Psoas muscle (tissue), 8 donors: ENCODE measurements around the gene RPL18. TPM values are rescaled to one million over a fixed set of nuclear protein-coding genes. Genes with fewer than 3 reads are reported as not detected.

Source experiments
- ATAC-seq, 4 donors: fragments of 200-7000 bp; cut with Tn5 transposase; one replicate each; pipeline ENCODE4 v1.9.1; 2020; ENCODE audit warnings: moderate library complexity in 3 of 4, mild to moderate bottlenecking in 2 of 4
- DNase-seq, 2 donors: peaks; one replicate each; pipeline ENCODE4 v3.0.0-alpha.2; 2020
- H3K27ac ChIP-seq: fragments of 200-600 bp; one replicate; pipeline ENCODE4 v1.8.0; 2022
- H3K27me3 ChIP-seq, 3 donors: fragments of 200-600 bp in 1 of 3; one replicate each; pipeline versions ENCODE4 v1.6.1 to v1.8.0; 2013 to 2022; ENCODE audit warnings: low read length in 2 of 3, mild to moderate bottlenecking in 2 of 3, moderate library complexity in 1 of 3; ENCODE audit not compliant: insufficient read depth in 3 of 3
- H3K36me3 ChIP-seq, 2 donors: fragments of 200-600 bp in 1 of 2; one replicate each; pipeline versions ENCODE4 v1.6.1 to v1.8.0; 2013 to 2022; ENCODE audit warnings: low read depth in 1 of 2, mild to moderate bottlenecking in 1 of 2, moderate library complexity in 1 of 2; ENCODE audit not compliant: insufficient read depth in 1 of 2
- H3K4me1 ChIP-seq: fragments of 200-600 bp; one replicate; pipeline ENCODE4 v1.8.0; 2022
- H3K4me3 ChIP-seq: fragments of 200-600 bp; one replicate; pipeline ENCODE4 v1.8.0; 2022; ENCODE audit warnings: mild to moderate bottlenecking
- H3K9me3 ChIP-seq: fragments of 200-600 bp; one replicate; pipeline ENCODE4 v1.8.0; 2022
- WGBS, 3 donors: extraction: QIAGEN DNeasy Blood & Tissue Kit; methylation state at CpG; one replicate each; pipeline versions ENCODE4 v1.1.6 to v1.1.7; 2013; 5-methylcytosine and 5-hydroxymethylcytosine counted together
- intact Hi-C, 2 donors: fragments of 100-400 bp; cut with DNase I; formaldehyde crosslinking; loops; one replicate each; pipeline versions ENCODE4 v1.11.0 to v1.14.2; 2022
- polyA plus RNA-seq, 3 donors: library from polyadenylated mRNA; stranded (reverse); fragments of 200-250 nt; gene quantifications; one replicate each; pipeline ENCODE4 v1.2.3, GENCODE V29; 2013
- total RNA-seq, 4 donors: library from RNA; stranded (reverse); fragmentation: NEBNext Ultra II Directional in 2 of 4; extraction: Animal tissue kit (Norgen Biotek cat#: 25700) in 2 of 4; gene quantifications; one replicate each; pipeline versions ENCODE4 v1.2.1 to v1.2.4, GENCODE V29; 2021 to 2023
- TF ChIP-seq, protein P1 (sequence below): fragments of 200-600 bp; IDR thresholded peaks from one replicate; pipeline ENCODE4 v1.8.0; 2022; ENCODE audit warnings: antibody characterized with exemption
- donor health status: healthy with polysubstance abuse.
- donor health status: DM: no; HTN: no; CAD: no; lungs with moderate emphysema.
- donor health status: Bipolar disorder and iron deficiency.
- donor health status: healthy.
- donor health status: DM: yes; HTN: yes; CAD: no.
- donor health status: DM: no; HTN: no; CAD: no.
- donor health status: DM: no; HTN: no; CAD: no.
- donor health status: DM: yes; HTN: yes; CAD: no.

Gene RPL18
- total and polyA plus RNA-seq, 7 donors, result 506 to 1,745 (median 730) TPM

DNA sequence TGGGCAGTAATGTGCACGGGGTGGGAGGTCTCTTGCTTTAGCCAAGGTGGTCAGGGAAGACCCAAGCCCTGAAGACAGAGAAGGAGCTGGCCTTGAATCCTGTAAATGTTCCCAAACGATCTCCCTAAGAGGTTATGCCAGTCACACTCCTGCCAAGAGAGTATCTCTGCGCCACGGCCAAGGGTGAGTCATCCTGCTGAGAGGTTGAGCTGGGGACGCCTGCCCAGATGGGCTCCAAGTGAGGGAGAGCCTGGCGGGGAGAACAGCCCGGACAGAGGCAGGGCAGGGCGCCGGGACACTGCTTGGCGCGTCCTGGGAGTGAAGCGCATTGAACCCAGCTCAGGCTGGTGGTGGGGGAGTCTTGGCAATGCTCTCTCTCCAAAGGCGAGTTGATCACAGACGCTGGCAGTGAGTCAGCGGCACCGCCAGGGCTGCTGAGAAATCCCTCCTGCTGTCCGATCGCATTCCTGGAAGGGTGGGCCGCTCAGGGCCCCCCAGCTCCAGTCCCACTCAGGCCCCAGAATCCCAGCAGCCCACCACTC is 50.6 kb downstream of the RPL18 start:
- intact Hi-C loops, result loop anchor here in 1 of 2 donors (5.0 kb wide), 1 partner anchor 56 kb away; the partner anchor contains the start of gene LMTK3
- H3K9me3 ChIP-seq, result no peaks in the 10 kb centered on the region
- H3K27ac ChIP-seq, result peak overlapping the region; percentile 88
- TF ChIP-seq, protein P1, sequence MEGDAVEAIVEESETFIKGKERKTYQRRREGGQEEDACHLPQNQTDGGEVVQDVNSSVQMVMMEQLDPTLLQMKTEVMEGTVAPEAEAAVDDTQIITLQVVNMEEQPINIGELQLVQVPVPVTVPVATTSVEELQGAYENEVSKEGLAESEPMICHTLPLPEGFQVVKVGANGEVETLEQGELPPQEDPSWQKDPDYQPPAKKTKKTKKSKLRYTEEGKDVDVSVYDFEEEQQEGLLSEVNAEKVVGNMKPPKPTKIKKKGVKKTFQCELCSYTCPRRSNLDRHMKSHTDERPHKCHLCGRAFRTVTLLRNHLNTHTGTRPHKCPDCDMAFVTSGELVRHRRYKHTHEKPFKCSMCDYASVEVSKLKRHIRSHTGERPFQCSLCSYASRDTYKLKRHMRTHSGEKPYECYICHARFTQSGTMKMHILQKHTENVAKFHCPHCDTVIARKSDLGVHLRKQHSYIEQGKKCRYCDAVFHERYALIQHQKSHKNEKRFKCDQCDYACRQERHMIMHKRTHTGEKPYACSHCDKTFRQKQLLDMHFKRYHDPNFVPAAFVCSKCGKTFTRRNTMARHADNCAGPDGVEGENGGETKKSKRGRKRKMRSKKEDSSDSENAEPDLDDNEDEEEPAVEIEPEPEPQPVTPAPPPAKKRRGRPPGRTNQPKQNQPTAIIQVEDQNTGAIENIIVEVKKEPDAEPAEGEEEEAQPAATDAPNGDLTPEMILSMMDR, result no peak
- peak; percentile 91 to 94 (median 94) for ATAC-seq
- no peaks in the 10 kb centered on the region for H3K36me3 ChIP-seq
- DNase-seq, result peak; percentile 93 to 95
- H3K27me3 ChIP-seq, result no peaks in the 10 kb centered on the region
- no peak overlapping the region for H3K4me3 ChIP-seq
- peaks cover 19% of the 10 kb centered on the region for H3K4me1 ChIP-seq
- 3 to 4% (median 3%) methylated on average over 19 of the region's 19 CpGs for WGBS, 3 donors

Other genes starting within 250 kb of the RPL18 start
- 10 to 100 TPM; 56.5 to 71.0 (median 62.9) TPM for gene KDELR1, start 227.6 kb downstream of the RPL18 start, total RNA-seq
- gene KDELR1, start 227.6 kb downstream of the RPL18 start, polyA plus RNA-seq, result 10 to 100 TPM; 37.0 to 48.7 (median 40.0) TPM
- under 1 TPM; 0.04 to 0.21 (median 0.06) TPM for gene GRIN2D, start 225.5 kb downstream of the RPL18 start, total RNA-seq
- gene GRIN2D, start 225.5 kb downstream of the RPL18 start, polyA plus RNA-seq, result under 1 TPM; 0.03 to 0.07 (median 0.04) TPM
- 10 to 100 TPM; 24.6 to 46.0 (median 40.3) TPM for gene GRWD1, start 173.2 kb downstream of the RPL18 start, total RNA-seq
- gene GRWD1, start 173.2 kb downstream of the RPL18 start, polyA plus RNA-seq, result 10 to 100 TPM; 24.2 to 53.7 (median 42.0) TPM
- 1 to 10 TPM in 3 of 4 donors, under 1 TPM in 1; 0.65 to 2.6 (median 1.3) TPM for gene KCNJ14, start 163.6 kb downstream of the RPL18 start, total RNA-seq
- gene KCNJ14, start 163.6 kb downstream of the RPL18 start, polyA plus RNA-seq, result 1 to 10 TPM in 1 of 3 donors, under 1 TPM in 2; 0.28 to 1.6 (median 0.58) TPM
- gene CYTH2, start 149.8 kb downstream of the RPL18 start, total RNA-seq, result 10 to 100 TPM; 21.8 to 45.2 (median 29.4) TPM
- 10 to 100 TPM; 36.6 to 41.0 (median 39.5) TPM for gene CYTH2, start 149.8 kb downstream of the RPL18 start, polyA plus RNA-seq
- under 1 TPM in 2 of 4 donors, not detected in 2; 0.06 to 0.14 TPM for gene LMTK3, start 107.3 kb downstream of the RPL18 start, total RNA-seq
- gene LMTK3, start 107.3 kb downstream of the RPL18 start, polyA plus RNA-seq, result under 1 TPM; 0.03 to 0.06 (median 0.05) TPM
- gene SULT2B1, start 67.0 kb downstream of the RPL18 start, total RNA-seq, result not detected
- under 1 TPM in 2 of 3 donors, not detected in 1; 0.06 to 0.23 TPM for gene SULT2B1, start 67.0 kb downstream of the RPL18 start, polyA plus RNA-seq
- gene SPACA4, start 12.4 kb downstream of the RPL18 start, total RNA-seq, result not detected
- gene SPACA4, start 12.4 kb downstream of the RPL18 start, polyA plus RNA-seq, result not detected
- not detected for gene FAM83E, start 4.1 kb downstream of the RPL18 start, total RNA-seq
- under 1 TPM in 2 of 3 donors, not detected in 1; 0.01 to 0.20 TPM for gene FAM83E, start 4.1 kb downstream of the RPL18 start, polyA plus RNA-seq
- gene SPHK2, start 328 bp upstream of the RPL18 start, total RNA-seq, result 10 to 100 TPM in 2 of 4 donors, 1 to 10 TPM in 2; 4.1 to 12.8 (median 8.8) TPM
- gene SPHK2, start 328 bp upstream of the RPL18 start, polyA plus RNA-seq, result 1 to 10 TPM; 3.3 to 7.4 (median 4.8) TPM
- 10 to 100 TPM in 1 of 4 donors, 1 to 10 TPM in 3; 3.6 to 14.5 (median 6.5) TPM for gene DBP, start 18.2 kb upstream of the RPL18 start, total RNA-seq
- gene DBP, start 18.2 kb upstream of the RPL18 start, polyA plus RNA-seq, result 1 to 10 TPM; 2.8 to 7.0 (median 3.2) TPM
- gene CA11, start 27.0 kb upstream of the RPL18 start, total RNA-seq, result 1 to 10 TPM; 4.1 to 8.8 (median 6.4) TPM
- 10 to 100 TPM in 1 of 3 donors, 1 to 10 TPM in 2; 2.3 to 10.6 (median 9.2) TPM for gene CA11, start 27.0 kb upstream of the RPL18 start, polyA plus RNA-seq
- gene NTN5, start 53.8 kb upstream of the RPL18 start, total RNA-seq, result under 1 TPM in 1 of 4 donors, not detected in 3; 0.21 TPM
- gene NTN5, start 53.8 kb upstream of the RPL18 start, polyA plus RNA-seq, result under 1 TPM in 1 of 3 donors, not detected in 2; 0.04 TPM
- gene FUT2, start 76.8 kb upstream of the RPL18 start, total RNA-seq, result not detected
- not detected for gene FUT2, start 76.8 kb upstream of the RPL18 start, polyA plus RNA-seq
- gene MAMSTR, start 100.5 kb upstream of the RPL18 start, total RNA-seq, result 10 to 100 TPM in 3 of 4 donors, 1 to 10 TPM in 1; 7.9 to 50.9 (median 32.9) TPM
- gene MAMSTR, start 100.5 kb upstream of the RPL18 start, polyA plus RNA-seq, result 10 to 100 TPM in 1 of 3 donors, 1 to 10 TPM in 2; 3.1 to 10.5 (median 8.4) TPM
- gene RASIP1, start 121.4 kb upstream of the RPL18 start, total RNA-seq, result 1 to 10 TPM; 6.9 to 9.7 (median 8.0) TPM
- 1 to 10 TPM; 3.9 to 7.7 (median 4.9) TPM for gene RASIP1, start 121.4 kb upstream of the RPL18 start, polyA plus RNA-seq
- under 1 TPM in 3 of 4 donors, not detected in 1; 0.26 to 0.76 (median 0.36) TPM for gene IZUMO1, start 127.7 kb upstream of the RPL18 start, total RNA-seq
- under 1 TPM in 2 of 3 donors, not detected in 1; 0.18 to 0.66 TPM for gene IZUMO1, start 127.7 kb upstream of the RPL18 start, polyA plus RNA-seq
- gene FUT1, start 133.5 kb upstream of the RPL18 start, total RNA-seq, result 1 to 10 TPM; 1.6 to 2.3 (median 2.0) TPM
- gene FUT1, start 133.5 kb upstream of the RPL18 start, polyA plus RNA-seq, result 1 to 10 TPM; 1.1 to 1.3 (median 1.3) TPM
- 1 to 10 TPM in 2 of 4 donors, not detected in 2; 1.7 to 6.2 TPM for gene FGF21, start 136.3 kb upstream of the RPL18 start, total RNA-seq
- under 1 TPM in 2 of 3 donors, not detected in 1; 0.06 to 0.31 TPM for gene FGF21, start 136.3 kb upstream of the RPL18 start, polyA plus RNA-seq
- gene BCAT2, start 191.9 kb upstream of the RPL18 start, total RNA-seq, result 10 to 100 TPM; 24.6 to 48.5 (median 29.9) TPM
- gene BCAT2, start 191.9 kb upstream of the RPL18 start, polyA plus RNA-seq, result 10 to 100 TPM; 14.4 to 22.9 (median 20.0) TPM
- 1 to 10 TPM in 1 of 4 donors, under 1 TPM in 3; 0.61 to 1.2 (median 0.80) TPM for gene HSD17B14, start 217.3 kb upstream of the RPL18 start, total RNA-seq
- under 1 TPM; 0.15 to 0.66 (median 0.29) TPM for gene HSD17B14, start 217.3 kb upstream of the RPL18 start, polyA plus RNA-seq
- 10 to 100 TPM in 3 of 4 donors, 1 to 10 TPM in 1; 9.4 to 30.0 (median 20.2) TPM for gene PLEKHA4, start 249.4 kb upstream of the RPL18 start, total RNA-seq
- gene PLEKHA4, start 249.4 kb upstream of the RPL18 start, polyA plus RNA-seq, result 10 to 100 TPM; 11.1 to 14.9 (median 12.3) TPM